HG02970 (cell line): ENCODE data around the gene RNF182.
"Not testable (repeated sequence)": the region's sequence is repeated elsewhere in the genome, so short reads cannot be mapped to it uniquely, and the experiment has no call there.

Source experiments
- ATAC-seq: cut with Tn5 transposase; IDR thresholded peaks from one replicate; pipeline ENCODE4 v1.9.1; 2021; ENCODE audit warnings: mild to moderate bottlenecking, moderate library complexity, moderate number of reproducible peaks; ENCODE audit not compliant: unreplicated experiment, low FRiP score

RNF182 gene

DNA sequence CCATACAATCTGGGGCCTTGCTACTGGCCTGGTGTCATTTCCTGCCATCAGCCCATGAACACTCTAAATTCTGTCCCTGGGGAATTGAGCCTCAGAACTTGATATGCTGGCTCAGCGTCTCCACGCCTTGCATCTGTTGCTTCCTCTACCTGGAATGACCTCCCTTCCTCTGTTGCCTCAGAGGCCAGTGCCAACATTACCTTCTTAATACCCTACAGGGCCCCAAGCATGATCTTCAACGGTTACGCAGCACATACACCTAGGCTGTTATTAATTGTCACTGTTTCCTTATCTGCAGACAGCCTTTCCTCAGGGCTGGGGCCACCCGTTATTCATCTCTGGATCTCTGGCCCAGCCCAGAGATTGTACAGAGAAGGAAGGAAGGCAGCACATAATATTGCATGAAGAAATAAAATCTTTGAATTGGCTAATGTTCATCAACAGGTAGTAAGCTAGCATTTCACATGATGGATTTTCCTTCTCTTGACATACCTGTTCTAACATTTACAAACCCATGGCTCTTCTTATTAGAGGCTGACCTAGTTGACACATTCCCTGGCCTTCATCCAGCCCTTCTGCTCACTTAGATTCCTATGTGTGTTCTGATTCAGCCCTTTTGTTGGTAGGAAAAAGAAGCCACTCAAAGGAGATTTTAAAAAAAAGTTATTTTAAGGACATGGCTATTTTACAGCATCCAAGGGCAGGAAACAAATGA lies 8.4 kb upstream of the RNF182 start:
- ATAC-seq = no peak

DNA sequence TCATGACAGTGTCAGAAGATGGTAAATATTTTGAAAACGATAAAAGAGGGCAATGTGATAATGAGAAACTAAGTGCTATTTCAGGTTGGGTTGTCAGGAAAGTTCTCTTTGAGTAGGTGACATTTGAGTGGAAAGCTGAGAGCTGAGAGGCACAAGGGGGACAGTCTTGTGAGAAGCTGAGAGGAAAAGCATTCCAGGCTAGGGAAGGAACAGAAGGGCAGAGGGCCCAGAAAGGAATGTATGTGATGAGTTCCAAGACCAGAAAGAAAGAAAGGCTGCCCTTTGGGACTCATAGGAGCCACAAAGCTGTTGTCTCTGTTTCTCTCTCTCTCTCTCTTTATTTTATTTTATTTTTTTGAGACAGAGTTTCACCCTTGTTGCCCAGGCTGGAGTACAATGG lies 7.6 kb upstream of the RNF182 start:
- no peak for ATAC-seq

DNA sequence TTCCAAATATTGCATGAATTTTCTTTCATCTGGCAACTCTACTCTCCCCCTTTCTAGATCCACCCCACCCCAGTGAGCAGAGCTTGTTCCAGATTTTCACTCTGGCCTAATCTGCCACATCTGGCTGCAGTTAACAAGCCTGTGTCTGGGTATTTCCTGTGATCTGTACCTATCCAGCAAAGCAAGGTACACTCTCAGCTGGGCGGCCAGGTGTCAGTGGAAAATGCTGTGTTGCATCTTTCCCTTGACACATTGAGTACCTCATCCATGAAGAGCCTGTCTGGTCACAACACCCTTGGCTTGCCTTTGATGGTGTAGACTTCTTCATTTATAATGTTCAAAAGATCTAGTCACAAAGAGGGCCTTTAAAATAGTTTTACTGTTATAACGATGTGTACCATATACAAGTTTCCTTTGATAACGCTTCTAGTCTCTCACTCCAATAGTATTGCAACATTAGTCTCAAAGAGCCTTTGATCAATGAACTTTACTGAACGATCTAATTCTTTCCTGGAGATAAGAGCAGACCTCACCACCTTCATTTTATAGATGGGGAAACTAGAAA lies 6.0 kb upstream of the RNF182 start:
- ATAC-seq = no peak

DNA sequence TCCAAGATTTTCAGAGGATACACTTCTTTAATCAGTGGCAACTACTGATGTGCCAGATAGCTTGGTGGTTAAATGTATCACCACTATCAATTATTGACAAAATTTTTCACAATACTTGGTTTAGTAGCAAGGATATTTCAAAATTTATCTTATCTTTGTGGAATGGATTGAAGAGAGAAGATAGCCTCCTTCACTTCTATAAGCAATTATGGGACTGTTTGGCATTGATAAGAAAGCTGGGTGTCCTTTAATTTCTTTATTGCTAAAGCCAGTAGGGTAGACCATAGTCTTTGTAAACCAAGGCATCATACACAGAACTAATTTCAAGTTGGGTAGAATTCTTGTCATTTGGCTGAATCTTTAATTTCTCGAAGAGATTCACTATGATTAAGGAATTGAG lies 4.9 kb upstream of the RNF182 start:
- ATAC-seq = no peak

DNA sequence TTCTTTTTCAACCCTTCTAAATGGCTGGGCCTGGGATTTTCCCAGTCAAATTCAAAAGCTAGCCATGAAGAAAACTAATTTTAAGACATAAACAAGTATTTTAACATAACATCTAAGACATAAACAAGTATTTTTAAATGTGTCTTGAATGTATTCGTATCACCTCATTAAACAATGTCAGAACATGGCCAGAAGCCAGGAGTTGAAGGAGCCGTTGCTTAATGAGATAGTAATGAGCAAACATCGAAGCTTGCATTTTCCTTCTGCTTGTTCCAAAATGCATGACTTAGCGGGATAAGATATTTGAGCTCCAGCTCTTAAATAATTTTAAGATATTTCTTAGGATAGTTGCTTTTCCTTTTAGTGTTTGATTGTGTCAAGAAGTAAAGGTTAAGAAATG lies 4.2 kb upstream of the RNF182 start:
- no peak for ATAC-seq

DNA sequence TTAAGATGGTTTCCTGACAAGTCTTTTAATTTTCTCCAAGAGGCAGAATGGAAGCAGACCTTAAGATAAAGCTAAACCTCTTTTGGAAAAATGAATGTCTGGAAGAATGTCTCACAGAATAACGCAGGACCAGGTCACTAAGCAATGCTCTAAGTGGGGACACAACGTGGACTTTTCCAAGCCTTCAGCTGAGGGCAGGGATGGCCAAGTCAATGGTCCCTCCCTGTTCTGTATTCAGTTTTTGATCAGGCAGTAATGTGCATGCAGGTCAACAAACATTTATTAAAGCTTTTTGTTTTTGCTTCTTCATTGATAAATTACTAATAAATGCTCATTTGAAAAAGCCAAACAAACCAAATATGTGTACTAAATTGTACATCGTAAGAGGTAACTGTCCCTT lies 2.0 kb upstream of the RNF182 start:
- no peak for ATAC-seq

DNA sequence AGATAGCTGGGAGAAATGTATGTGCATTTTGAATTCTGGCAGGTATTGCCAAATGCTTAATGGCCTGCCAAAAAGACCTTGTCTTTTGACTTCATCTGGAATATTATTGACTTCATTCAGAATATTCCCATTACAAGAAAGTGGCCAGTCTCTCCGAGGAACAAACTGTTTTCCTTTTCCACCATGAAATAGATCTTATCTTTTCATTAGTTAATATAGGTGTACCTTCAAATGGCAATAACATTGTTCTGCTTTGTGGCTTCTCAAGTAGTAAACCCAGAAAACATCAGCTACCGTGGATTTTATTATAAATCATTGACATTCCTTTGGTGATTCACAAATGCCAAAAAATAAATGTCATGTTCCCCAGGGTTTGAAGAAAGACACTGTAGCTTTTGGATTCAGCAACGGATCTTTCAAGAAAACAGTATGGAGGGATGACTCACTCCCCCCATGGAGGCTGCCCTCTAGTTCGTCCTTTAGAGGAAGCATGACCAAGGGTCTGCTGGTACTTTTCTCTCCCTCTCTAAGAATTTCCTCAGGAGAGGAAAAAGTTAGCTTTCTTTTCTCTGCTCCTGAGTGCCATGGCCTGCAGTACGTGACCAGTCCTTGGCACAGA lies 1.1 kb upstream of the RNF182 start:
- ATAC-seq = no peak

DNA sequence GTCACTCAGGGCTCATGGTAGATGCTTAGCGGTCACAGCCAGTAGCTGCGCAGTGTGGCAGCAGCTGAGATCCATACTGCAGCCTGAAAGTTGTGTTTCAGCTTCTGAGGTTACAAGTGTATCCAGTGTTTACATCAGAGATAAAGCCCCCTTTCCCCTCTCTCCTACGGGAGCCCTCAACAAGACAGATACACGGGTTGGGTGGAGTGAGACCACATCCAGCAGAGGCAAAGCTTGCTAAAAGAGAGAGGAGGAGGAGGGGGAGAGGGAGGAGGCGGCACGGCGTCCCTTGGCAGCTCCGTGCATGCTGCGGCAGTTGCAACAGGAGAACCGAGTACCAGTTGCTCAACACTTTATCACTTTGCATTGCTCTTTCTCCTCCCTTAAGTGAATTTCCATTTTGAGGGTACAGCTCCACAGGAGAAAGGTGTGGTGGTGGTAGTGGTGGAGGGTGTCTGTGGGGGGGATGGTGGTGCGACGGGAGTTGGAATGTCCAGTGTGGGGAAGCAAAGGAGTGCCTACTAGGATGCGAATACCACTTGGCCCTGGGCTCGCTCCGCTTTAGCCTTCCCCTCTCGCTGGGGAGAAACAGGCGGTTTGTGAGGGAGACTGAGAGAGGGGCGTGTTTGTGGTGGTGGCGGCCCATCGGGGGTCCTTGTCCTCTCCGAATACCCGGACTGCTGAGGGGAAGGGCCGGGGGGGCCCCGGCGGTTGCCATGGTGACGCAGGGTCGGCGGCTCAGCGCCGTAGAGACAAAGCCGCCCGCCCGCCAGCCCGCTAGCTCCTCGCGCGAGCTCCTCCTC lies 405 bp upstream of the RNF182 start:
- no peak for ATAC-seq

DNA sequence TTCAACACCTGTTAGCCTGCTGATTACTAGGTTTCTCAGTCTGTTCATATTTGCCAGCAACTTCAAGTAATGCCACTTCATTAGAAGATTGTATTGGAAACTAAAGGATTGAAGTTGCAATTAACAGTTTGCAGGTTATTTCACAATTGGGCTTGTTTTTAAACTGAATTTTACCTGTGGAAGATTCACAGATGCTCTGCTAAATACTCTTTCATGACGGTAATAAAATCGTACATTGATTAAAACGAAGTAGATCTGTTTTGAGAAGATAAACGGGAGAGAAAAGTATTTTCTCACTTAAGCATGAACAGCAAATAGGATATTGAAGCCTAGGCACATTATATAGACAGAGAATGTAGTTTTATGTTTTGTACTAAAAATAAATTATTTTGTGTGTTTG lies 1.6 kb downstream of the RNF182 start:
- ATAC-seq = no peak

DNA sequence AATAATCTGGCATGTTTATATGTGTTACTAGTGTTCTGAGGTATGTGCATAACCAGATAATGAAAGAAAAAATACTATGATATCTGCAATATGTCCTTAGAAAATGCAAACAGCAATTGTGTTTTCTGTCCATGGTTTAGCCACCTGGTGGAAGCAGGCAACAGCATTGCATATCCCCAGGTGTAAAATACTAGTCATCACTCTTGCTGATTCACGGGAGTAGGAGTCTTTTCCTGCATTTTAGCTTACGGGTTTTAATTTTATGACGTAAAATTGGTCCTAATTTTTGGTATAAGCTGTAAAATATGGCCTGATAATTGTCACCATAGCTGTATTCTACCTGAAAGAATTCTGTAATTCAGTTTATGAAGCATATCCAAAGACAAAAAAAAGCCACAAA lies 2.5 kb downstream of the RNF182 start:
- no peak for ATAC-seq

DNA sequence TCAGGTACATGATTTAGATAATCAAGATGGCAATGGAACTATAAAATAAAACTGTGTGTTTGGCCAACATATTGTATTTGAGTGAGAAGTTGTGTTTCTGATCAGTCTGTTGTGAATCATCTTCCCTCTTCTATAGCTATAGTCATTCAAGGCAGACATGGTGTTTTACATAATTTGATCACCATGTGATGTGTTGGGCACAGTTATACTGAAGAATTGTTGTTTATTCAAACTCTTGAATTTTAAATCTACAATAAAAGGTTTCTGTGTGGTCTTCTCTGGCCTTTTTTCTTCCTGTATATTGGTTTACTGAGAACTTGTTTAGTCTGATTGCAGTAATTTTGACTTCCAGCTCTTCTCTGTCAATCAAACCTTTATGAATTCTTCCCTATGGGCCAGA lies 4.4 kb downstream of the RNF182 start:
- ATAC-seq = no peak

DNA sequence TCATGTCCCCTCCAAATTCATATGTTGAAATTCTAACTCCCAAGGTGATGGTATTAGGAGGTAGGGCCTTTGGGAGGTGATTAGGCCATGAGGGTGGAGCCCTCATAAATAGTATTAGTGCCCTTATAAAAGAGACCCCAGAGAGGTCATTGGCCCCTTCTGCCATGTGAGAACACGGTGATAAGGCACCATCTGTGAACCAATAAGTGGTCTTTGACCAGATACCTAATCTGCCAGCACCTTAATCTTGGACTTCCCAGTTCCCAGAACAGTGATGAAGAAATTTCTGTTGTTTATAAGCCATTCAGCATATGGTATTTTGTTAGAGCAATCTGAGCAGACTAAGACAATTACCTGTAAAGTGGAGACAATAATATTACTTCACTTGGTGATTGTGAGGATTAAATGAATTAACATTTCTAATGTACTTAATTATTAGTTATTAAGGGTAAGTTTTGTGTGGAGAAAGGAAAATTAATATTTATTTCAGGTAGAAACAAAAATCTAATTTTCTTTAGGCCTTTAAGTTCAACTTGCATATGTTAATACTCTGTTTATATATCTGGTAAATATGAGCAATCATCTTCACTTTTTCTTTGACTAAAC lies 7.1 kb downstream of the RNF182 start:
- no peak for ATAC-seq

DNA sequence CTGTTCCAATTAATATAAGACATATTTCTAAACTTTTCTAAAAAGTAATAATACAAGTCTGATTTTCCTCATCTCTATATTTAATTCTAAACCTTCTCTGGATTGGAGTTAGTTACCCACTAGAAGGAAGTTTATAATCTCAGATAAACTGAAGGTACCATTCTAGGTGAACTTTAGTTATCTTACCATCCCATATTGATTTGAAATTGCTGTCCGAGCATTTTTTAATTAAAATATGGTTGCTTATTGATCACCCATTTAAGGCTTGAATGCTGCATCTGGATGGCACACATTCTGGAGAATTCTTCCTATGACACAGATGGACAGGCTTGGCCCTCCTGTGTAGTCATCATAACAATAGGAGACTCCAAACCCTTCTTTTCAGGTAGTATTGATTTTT lies 8.0 kb downstream of the RNF182 start:
- no peak for ATAC-seq

DNA sequence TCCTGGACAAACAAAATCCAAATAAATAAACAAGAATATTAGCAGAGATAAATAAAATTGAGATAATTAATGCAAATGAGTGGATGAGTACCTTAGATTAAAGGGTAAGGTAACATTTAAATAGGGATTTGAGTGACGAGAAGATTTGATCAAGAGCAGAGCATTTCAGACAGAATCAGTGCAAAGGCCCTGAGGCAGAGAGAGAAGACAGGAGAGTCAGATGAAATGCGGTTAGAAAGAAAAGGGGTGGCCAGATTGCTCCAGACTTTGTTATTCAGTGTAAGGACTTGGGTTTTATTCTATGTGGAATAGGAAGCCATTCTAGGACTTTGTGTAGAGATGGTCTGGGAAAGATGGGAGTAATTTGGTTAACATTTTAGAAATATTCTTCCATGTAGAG lies 10.0 kb downstream of the RNF182 start:
- ATAC-seq = no peak

DNA sequence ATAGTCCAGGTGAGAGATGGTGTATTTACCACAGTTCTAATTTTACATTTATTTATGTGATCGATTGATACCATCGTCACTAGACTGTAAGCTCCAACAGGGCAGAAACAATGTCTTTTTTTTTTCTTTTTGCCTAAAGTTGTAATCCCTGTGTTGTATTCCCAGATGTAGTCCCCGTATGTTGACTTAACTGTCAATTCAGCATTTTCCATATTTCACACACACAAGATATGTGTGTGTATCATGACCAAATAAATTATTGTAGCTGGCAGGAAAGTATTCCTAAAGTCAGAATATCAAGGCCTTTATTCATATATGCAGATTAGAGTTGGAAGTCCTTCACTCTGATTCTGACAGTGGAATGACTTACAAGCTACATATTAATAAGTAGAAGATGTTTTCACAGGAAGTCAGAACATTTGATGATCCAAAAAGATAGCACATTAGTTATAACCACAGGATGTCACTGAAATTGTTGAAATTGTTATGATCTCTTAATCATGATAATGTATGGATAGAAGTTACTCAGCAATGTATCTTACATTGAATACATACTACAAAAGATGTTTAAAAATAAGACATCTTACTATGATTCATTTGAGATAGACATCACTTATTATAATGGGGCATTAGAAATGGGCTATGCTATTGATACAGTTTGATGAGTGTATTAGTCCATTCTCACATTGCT lies 10.6 kb downstream of the RNF182 start:
- no peak for ATAC-seq

DNA sequence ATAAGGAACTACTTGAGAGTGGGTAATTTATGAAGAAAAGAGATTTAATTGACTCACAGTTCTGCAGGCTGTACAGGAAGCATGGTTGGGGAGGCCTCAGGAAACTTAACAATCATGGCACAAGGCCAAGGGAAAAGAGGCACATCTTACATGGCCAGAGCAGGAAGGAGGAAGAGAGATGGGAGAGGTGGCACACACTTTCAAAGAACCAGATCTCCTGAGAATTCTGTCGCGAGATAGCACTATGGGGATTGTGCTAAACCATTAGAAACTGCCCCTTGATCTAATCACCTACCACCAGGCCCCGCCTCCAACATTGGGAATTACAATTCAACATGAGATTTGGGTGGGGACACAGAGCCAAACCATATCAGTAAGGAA lies 11.1 kb downstream of the RNF182 start:
- not testable (repeated sequence) for ATAC-seq

DNA sequence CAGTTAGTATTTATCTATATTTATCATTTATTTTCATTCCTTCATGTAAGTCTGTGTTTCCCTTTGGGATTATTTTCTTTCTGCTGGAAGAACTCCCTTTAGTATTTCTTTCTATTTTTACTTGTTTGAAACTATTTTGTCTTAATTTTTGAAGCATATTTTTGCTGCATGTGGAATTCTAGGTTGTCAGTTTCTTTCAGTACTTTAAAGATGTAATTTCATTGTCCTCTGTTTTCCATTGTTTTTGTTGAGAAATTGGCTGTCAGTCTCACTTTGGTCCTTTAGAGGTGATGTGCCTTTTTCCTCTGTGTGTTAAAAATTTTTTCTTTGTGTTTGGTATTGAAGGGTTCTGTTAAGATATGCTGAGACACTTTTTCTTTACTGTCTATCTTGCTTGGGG lies 17.1 kb downstream of the RNF182 start:
- ATAC-seq = no peak

DNA sequence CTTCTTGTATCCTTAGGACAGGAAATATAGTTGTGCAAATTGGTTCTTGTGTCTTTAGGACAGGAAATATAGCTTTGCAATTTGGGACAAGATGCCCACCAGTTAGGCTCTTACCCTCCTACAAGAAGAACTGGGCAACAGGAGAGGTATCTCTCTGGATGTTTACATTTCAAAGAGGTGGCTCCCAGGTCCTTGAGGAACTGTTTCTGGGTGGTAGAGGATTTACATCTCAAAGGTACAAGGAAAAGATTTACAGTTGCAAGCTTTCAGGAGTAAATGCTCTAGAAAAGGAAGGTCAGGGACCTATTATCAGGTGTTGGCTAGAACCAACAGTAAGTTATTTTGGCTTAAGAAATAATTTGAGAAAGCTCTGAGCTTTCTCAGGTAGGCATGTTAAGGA lies 19.2 kb downstream of the RNF182 start:
- no peak for ATAC-seq

DNA sequence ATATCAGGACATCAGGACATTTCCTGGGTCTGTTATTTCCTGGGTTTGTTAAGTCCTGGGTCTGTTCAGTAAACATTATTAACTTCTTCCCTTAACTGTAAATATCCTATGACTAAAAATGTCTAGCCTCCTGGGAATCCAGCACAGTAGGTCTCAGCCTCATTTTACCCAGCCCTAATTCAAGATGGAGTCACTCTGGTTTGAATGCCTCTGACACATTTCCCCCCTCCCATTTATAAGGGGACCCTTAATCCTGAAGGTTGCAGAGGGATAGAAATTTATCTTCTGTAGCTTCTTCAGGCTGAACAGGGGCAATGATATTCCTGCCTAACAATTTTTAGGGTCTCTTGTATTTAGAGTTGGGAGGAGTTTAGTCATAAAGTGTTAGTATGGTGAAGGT lies 21.8 kb downstream of the RNF182 start:
- ATAC-seq = no peak

DNA sequence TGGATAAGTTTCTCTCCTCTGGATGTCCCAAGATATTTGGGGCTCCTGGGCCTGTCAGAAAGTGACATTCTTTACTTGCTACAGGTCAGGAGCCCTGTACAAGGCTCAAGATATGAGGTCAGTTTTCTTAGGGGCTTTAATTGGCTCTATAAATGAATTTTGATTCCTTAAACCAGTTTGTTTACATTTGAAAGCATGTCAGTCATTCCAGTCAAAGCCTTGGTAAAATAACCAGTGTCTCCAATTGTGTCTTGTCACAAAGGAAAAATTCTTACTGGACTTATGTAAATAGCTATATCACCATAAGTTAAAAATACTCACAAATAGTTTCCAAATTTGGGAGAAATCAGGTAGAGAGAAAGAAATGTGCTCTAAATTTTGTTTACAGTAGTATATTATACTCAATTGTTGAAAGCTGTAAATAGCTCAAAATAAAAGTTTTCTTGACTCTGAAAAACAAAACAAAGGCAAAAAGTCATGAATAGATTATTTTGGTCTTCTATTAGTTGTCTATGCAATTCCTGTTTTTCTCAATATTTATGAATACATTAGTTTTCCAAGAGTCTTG lies 22.9 kb downstream of the RNF182 start:
- no peak for ATAC-seq
